Stomach (tissue), 9 donors: ENCODE results near the gene SLC9A2. TPM values are rescaled to one million over a fixed set of nuclear protein-coding genes. Genes with fewer than 3 reads are reported as not detected.

Experiments used
- DNase-seq, 2 donors: peaks; one replicate each; pipeline versions ENCODE4 v3.0.0 to v3.0.0-alpha.2; 2013 to 2019
- H3K27ac ChIP-seq, 5 donors: fragments of 200-600 bp in 4 of 5; sonication (generic) in 4 of 5; one replicate each; pipeline ENCODE4 v1.5.1; 2013 to 2019; ENCODE audit warnings: mild to moderate bottlenecking in 1 of 5, moderate library complexity in 1 of 5
- H3K27me3 ChIP-seq, 3 donors: fragments of 200-600 bp; sonication (generic); one replicate each; pipeline ENCODE4 v1.5.1; 2017 to 2019; ENCODE audit warnings: mixed run types in 1 of 3
- H3K36me3 ChIP-seq, 4 donors: fragments of 200-600 bp; sonication (generic); 1 replicate in 3 of 4; 2 replicates in 1 of 4; pipeline ENCODE4 v1.5.1; 2016 to 2019
- H3K4me1 ChIP-seq, 4 donors: fragments of 200-600 bp; sonication (generic); one replicate each; pipeline ENCODE4 v1.5.1; 2016 to 2019
- H3K4me3 ChIP-seq, 4 donors: fragments of 200-600 bp; sonication (generic) in 3 of 4; one replicate each; pipeline ENCODE4 v1.5.1; 2016 to 2019; ENCODE audit warnings: mild to moderate bottlenecking in 1 of 4
- H3K9me3 ChIP-seq, 4 donors: fragments of 200-600 bp; sonication (generic); one replicate each; pipeline ENCODE4 v1.5.1; 2016 to 2019
- CTCF ChIP-seq, 7 experiments: fragments of 450-650 bp in 4 of 7; fragments of 200-600 bp in 3 of 7; sonication (generic) in 3 of 7; IDR thresholded peaks; one replicate each; pipeline ENCODE4 v1.5.1; 2016 to 2019; ENCODE audit warnings: antibody characterized with exemption in 7 of 7, control low read depth in 2 of 7, mild to moderate bottlenecking in 1 of 7
- EP300 ChIP-seq: sonication (generic); formaldehyde crosslinking; IDR thresholded peaks from one replicate; pipeline ENCODE4 v1.6.1; 2017; ENCODE audit warnings: antibody characterized with exemption
- POLR2A ChIP-seq, 4 donors: fragments of 450-650 bp; IDR thresholded peaks; one replicate each; pipeline ENCODE4 v1.6.1; 2016; ENCODE audit warnings: antibody characterized with exemption in 4 of 4, control low read depth in 2 of 4, mild to moderate bottlenecking in 1 of 4, moderate library complexity in 1 of 4
- POLR2AphosphoS5 ChIP-seq, 3 donors: sonication (generic); formaldehyde crosslinking; IDR thresholded peaks; one replicate each; pipeline ENCODE4 v1.6.1; 2016; ENCODE audit warnings: antibody characterized with exemption in 3 of 3
- WGBS, 5 donors: extraction: QIAGEN DNeasy Blood & Tissue Kit in 3 of 5; methylation state at CpG; one replicate each; pipeline versions ENCODE4 v1.1.5 to v1.1.7; 2013 to 2018; 5-methylcytosine and 5-hydroxymethylcytosine counted together
- intact Hi-C: fragments of 100-400 bp; cut with DNase I; formaldehyde crosslinking; loops from one replicate; pipeline ENCODE4 v1.15.1; 2023; ENCODE audit warnings: low total_unique reads
- polyA plus RNA-seq, 3 donors: library from polyadenylated mRNA; stranded (reverse); fragments of 200-250 nt; gene quantifications; one replicate each; pipeline ENCODE4 v1.2.3, GENCODE V29; 2013
- total RNA-seq, 5 donors: library from RNA; depleted of rRNA; stranded (reverse); fragments of >200 nt; gene quantifications; one replicate each; pipeline versions ENCODE4 v1.1.0 to v1.2.3, GENCODE V29; 2014 to 2016
- donor health status: healthy with polysubstance abuse.
- donor health status: Bipolar disorder and iron deficiency.
- donor health status: healthy.

The SLC9A2 gene
- total and polyA plus RNA-seq, 8 donors: 2.4 to 79.9 (median 15.0) TPM

GRCh38 chr2:102669401-102669800, 50.0 kb downstream of the SLC9A2 start:
- Histone ChIP-seq H3K4me3 (no peak overlapping the region), H3K4me1 (no peaks in the 10 kb centered on the region), H3K9me3 (no peaks in the 10 kb centered on the region), H3K36me3 (peaks cover 0 to 8% (median 0%) of the 10 kb centered on the region in 4 donors), H3K27ac (no peak overlapping the region), H3K27me3 (no peaks in the 10 kb centered on the region)
- no peak for DNase-seq
- TF ChIP-seq POLR2AphosphoS5 (IDR thresholded peaks at IDR 0.05) (no peak), CTCF (IDR thresholded peaks at IDR 0.05) (no peak), EP300 (no peak), POLR2A (IDR thresholded peaks at IDR 0.05) (no peak)
- 69 to 97% (median 87%) methylated on average over 1 of the region's 1 CpG for WGBS, 5 donors
- intact Hi-C loops: no loop called here

- DNase-seq: no peak
- H3K27me3 ChIP-seq: no peaks in the 10 kb centered on the region
- no peaks in the 10 kb centered on the region for H3K9me3 ChIP-seq
- TF ChIP-seq POLR2AphosphoS5 (IDR thresholded peaks at IDR 0.05) (no peak), POLR2A (IDR thresholded peaks at IDR 0.05) (no peak), EP300 (no peak), CTCF (IDR thresholded peaks at IDR 0.05) (no peak)
- WGBS, 5 donors: 57 to 75% (median 68%) methylated on average over 4 of the region's 4 CpGs
- no peak overlapping the region for H3K4me3 ChIP-seq
- H3K4me1 ChIP-seq: no peaks in the 10 kb centered on the region
- peaks cover 0 to 3% (median 0%) of the 10 kb centered on the region in 4 donors for H3K36me3 ChIP-seq
- intact Hi-C loops: no loop called here
- H3K27ac ChIP-seq: no peak overlapping the region
These were observed 52.9 kb downstream of the SLC9A2 start for GRCh38 chr2:102672107-102672776.

- 89 to 92% (median 91%) methylated on average over 2 of the region's 2 CpGs for WGBS, 5 donors
- Histone ChIP-seq H3K9me3 (no peaks in the 10 kb centered on the region), H3K4me3 (no peak overlapping the region), H3K4me1 (no peaks in the 10 kb centered on the region), H3K36me3 (peaks cover 0 to 2% (median 0%) of the 10 kb centered on the region in 4 donors), H3K27ac (no peak overlapping the region), H3K27me3 (no peaks in the 10 kb centered on the region)
- TF ChIP-seq POLR2A (IDR thresholded peaks at IDR 0.05) (no peak), EP300 (no peak), POLR2AphosphoS5 (IDR thresholded peaks at IDR 0.05) (no peak), CTCF (IDR thresholded peaks at IDR 0.05) (no peak)
- no peak for DNase-seq
- intact Hi-C loops: no loop called here
These were observed 55.0 kb downstream of the SLC9A2 start for GRCh38 chr2:102674370-102674769.

- TF ChIP-seq POLR2A (IDR thresholded peaks at IDR 0.05) (no peak), EP300 (no peak), CTCF (IDR thresholded peaks at IDR 0.05) (no peak), POLR2AphosphoS5 (IDR thresholded peaks at IDR 0.05) (no peak)
- H3K36me3 ChIP-seq: peaks cover 0 to 3% (median 0%) of the 10 kb centered on the region in 4 donors
- WGBS, 5 donors: 75 to 85% (median 82%) methylated on average over 4 of the region's 4 CpGs
- no peak overlapping the region for H3K4me3 ChIP-seq
- no peaks in the 10 kb centered on the region for H3K4me1 ChIP-seq
- intact Hi-C loops: no loop called here
- no peaks in the 10 kb centered on the region for H3K9me3 ChIP-seq
- no peak overlapping the region for H3K27ac ChIP-seq
- H3K27me3 ChIP-seq: no peaks in the 10 kb centered on the region
- no peak for DNase-seq
These were observed 55.5 kb downstream of the SLC9A2 start for GRCh38 chr2:102674836-102675235.
